Measurements from ENCODE around the gene ILK. TPM values are rescaled to one million over a fixed set of nuclear protein-coding genes. Genes with fewer than 3 reads are reported as not detected.

ILK gene
- total RNA-seq, 2 donors from 2014 or later = 115 to 157 TPM

DNA sequence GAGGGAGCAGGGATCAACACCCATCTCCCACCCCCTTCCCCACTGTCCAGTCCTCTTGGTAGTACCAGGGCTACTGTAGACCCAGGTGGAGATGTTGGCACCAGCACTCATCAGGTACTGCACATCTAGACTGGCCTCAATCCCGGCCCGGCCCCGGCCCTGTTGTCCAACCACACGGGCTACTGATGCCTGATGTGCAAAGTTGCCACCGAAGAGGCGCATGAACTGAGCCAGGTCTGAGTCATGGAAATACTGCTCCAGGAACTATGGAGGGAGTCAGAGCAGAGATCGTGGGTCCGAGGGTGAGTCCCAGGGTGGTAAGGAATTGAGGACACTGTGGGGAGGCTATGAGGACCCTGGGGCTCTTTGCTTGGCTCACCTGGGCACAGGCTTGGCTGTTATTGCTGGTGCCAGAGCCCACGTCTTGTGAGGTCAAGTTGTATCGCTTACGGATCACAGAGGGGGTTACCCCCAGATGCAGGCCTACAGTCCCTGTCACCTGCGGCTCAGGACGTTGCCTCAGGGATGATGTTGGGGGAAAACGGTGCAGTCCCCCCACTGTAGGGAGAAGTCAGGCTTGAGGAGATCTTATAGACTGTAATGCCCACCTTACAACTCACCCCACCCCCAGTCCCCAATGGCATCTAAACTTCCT is 13.1 kb downstream of the ILK start:
- Histone ChIP-seq H3K36me3 (no peaks in the 10 kb centered on the region), H3K4me3 (no peak overlapping the region), H3K9me3 (no peaks in the 10 kb centered on the region), H3K4me1 (peaks cover 7% of the 10 kb centered on the region), H3K27ac (no peak overlapping the region), H3K27me3 (no peaks in the 10 kb centered on the region), H3K9ac (ENCODE audit: low read depth in 2 of 2, low read length in 2 of 2) (no peak overlapping the region)
- DNase-seq = no peak
- intact Hi-C loops (cut with DNase I) = no loop called here
- TF ChIP-seq, protein P1, sequence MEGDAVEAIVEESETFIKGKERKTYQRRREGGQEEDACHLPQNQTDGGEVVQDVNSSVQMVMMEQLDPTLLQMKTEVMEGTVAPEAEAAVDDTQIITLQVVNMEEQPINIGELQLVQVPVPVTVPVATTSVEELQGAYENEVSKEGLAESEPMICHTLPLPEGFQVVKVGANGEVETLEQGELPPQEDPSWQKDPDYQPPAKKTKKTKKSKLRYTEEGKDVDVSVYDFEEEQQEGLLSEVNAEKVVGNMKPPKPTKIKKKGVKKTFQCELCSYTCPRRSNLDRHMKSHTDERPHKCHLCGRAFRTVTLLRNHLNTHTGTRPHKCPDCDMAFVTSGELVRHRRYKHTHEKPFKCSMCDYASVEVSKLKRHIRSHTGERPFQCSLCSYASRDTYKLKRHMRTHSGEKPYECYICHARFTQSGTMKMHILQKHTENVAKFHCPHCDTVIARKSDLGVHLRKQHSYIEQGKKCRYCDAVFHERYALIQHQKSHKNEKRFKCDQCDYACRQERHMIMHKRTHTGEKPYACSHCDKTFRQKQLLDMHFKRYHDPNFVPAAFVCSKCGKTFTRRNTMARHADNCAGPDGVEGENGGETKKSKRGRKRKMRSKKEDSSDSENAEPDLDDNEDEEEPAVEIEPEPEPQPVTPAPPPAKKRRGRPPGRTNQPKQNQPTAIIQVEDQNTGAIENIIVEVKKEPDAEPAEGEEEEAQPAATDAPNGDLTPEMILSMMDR (IDR thresholded peaks at IDR 0.05) = no peak

DNA sequence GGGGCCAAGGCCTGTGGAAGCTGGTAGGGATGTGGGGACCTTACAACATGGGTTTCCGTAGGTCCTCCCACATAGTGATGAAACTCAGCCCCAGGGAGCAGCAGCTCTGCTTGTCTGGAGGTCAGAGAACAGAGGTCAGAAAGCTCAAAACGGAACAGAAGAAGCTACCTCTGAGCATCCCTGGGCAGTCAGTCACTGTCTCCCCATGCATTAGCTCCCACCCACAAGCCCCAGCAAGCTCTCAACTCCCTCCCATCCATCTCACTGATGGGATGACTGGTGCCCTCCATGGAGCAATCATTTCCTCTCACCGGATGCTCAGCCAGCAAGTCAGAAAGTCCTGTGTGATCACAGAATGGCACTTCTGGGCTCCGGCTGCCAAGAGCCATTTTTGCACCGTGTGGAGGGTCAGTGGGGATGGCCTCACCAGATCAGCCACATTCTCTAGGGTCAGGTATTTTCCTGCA is 13.8 kb downstream of the ILK start:
- intact Hi-C loops (cut with DNase I) = no loop called here
- Histone ChIP-seq H3K36me3 (no peaks in the 10 kb centered on the region), H3K27me3 (no peaks in the 10 kb centered on the region), H3K9ac (ENCODE audit: low read depth in 2 of 2, low read length in 2 of 2) (peak overlapping the region; percentile 3 to 8), H3K27ac (peak overlapping the region; percentile 75), H3K9me3 (no peaks in the 10 kb centered on the region), H3K4me1 (peaks cover 7% of the 10 kb centered on the region), H3K4me3 (peak overlapping the region; percentile 66)
- DNase-seq = no peak
- TF ChIP-seq, protein P1 (IDR thresholded peaks at IDR 0.05) = no peak

DNA sequence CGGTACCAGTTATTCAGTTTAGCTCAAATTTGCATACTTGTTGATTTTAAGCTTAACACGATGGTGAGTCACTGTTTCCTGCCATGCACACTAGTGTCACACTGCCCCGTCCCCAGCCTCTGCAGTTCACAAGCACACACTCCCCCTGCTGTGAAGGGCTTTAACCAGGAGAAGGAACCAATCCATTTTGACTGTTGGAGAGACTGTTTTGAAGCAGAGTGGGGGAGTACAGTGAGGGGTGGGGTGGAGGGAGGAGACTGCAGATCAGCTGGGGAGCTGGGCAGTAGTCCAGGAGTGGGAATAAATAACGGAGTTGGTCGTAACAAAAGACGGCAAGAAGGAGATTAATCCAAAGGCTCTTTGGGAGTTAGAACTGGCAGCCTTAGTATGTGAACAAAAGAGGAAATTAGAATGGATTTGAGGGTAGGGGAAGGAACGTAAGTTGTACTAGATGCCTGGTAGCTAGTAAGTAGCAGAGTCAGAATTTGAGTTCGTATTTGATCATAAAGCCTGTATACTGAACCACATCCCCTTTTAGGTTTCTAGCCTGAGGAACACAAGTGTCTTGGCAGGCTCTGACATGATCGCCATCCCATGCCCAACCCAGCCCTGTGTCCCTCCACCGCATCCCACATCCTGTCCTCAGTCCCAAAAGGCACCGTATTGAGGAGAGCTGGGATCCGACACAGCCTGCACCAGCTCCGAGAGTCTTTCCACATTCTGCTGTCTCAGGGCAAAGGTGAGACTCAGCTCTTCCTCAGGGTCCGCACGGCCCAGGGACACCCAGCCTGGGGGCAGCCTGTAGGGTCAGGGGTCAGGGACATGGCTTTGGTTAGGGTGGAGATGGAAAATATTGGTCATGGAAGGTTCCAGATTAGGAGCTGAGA is 14.8 kb downstream of the ILK start:
- peak; percentile 60 for DNase-seq
- Histone ChIP-seq H3K9ac (ENCODE audit: low read depth in 2 of 2, low read length in 2 of 2) (peak overlapping the region; percentile 83 to 100), H3K27me3 (no peaks in the 10 kb centered on the region), H3K36me3 (no peaks in the 10 kb centered on the region), H3K4me3 (peak overlapping the region; percentile 66), H3K27ac (peak overlapping the region; percentile 75), H3K9me3 (no peaks in the 10 kb centered on the region), H3K4me1 (peaks cover 7% of the 10 kb centered on the region)
- TF ChIP-seq, protein P1 (IDR thresholded peaks at IDR 0.05) = no peak
- intact Hi-C loops (cut with DNase I) = no loop called here

DNA sequence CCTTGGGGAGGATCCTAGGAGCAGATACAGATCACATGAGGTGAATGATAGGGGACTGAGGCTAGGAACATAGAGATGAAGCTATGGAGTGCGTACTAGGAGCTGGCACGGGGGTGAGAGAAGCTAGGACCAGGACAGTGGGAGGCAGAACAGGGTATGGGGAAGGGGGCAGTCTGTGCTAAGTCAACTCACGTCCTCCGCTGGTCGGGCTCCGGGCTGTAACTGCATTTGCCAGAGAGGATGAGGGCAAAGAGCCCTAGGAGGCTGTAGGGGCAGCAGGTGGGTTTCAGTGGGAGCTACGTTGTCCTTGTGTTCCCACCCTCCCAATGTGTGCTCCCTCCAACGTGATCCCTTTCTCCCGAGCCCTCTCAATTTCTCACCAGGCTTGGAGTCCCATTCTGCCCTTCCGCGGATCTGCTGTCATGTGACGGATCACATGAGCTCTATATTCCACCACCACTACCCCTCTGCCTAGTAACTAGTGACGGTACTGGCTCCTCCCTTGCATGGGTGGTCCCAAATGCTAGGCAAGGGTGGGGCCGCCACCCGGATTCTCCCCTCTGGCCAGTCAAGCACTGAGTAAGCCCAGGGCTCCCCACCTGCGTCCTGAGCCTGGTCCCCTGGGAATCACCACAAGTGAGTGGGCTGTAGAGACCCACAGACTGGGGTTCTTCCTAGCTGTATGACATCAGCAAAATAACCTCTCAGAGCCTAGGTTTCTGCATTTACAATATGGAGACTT is 15.6 kb downstream of the ILK start, which contains the start of gene TPP1:
TPP1 (minus strand) TSS at position 419 of the 742 bp plus-strand sequence; CDS start at position 397, 22 bp downstream.
- Histone ChIP-seq H3K9me3 (no peaks in the 10 kb centered on the region), H3K4me1 (peaks cover 7% of the 10 kb centered on the region), H3K9ac (ENCODE audit: low read depth in 2 of 2, low read length in 2 of 2) (peak within 1 kb of the TSS; percentile 83 to 100), H3K4me3 (peak within 1 kb of the TSS; percentile 66), H3K27me3 (no peaks in the 10 kb centered on the region), H3K27ac (peak within 1 kb of the TSS; percentile 75), H3K36me3 (no peaks in the 10 kb centered on the region)
- TF ChIP-seq, protein P1 (IDR thresholded peaks at IDR 0.05) = no peak
- intact Hi-C loops (cut with DNase I) = no loop called here
- DNase-seq = peak; percentile 98

DNA sequence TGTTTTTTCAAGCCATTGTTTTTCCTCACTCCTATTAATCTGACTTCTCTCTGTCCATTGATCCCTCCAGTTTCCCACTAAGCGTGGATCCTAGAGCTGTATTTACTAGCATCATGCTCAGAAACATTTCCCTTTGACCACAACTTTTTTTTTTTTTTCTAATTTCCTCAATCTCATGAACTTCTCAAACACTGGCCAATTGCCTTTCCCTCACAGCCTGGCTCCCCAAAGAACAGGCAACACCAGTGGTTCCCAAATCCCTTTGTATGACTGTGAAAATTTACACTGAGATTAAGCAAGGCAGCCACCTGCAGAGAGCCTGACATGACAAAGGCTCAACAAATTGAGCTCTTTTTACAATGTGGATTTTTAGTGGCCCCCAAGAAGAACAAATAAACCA is 17.1 kb downstream of the ILK start:
- Histone ChIP-seq H3K36me3 (no peaks in the 10 kb centered on the region), H3K4me3 (no peak overlapping the region), H3K9ac (ENCODE audit: low read depth in 2 of 2, low read length in 2 of 2) (no peak overlapping the region), H3K4me1 (peaks cover 7% of the 10 kb centered on the region), H3K27ac (no peak overlapping the region), H3K9me3 (no peaks in the 10 kb centered on the region), H3K27me3 (no peaks in the 10 kb centered on the region)
- DNase-seq = no peak
- intact Hi-C loops (cut with DNase I) = no loop called here
- TF ChIP-seq, protein P1 (IDR thresholded peaks at IDR 0.05) = no peak
